IMR-90 (cell line): ENCODE results near the gene SHC2. TPM values are rescaled to one million over a fixed set of nuclear protein-coding genes. Genes with fewer than 3 reads are reported as not detected.

Source experiments
- ATAC-seq: fragments of 200-7000 bp; cut with Tn5 transposase; 2 replicates; pipeline ENCODE4 v1.9.1; 2020; ENCODE audit warnings: low read depth, mild to moderate bottlenecking, moderate library complexity
- BruUV-seq: library from RNA; stranded (reverse); fragments of 400-500 nt; replicated peaks from 2 replicates; lab custom pipeline; 2021; lab: Mats Ljungman, UMichigan
- CTCF ChIA-PET: fragments of 300-600 bp; formaldehyde crosslinking; extraction: SDS; loops from one replicate; lab custom pipeline; 2021; ENCODE audit warnings: antibody characterized with exemption; lab: Yijun Ruan, JAX
- POLR2A ChIA-PET: fragments of 300-600 bp; sonication (Branson Sonifier 250); formaldehyde crosslinking; loops from one replicate; lab custom pipeline; 2022; ENCODE audit warnings: antibody characterized with exemption; ENCODE audit not compliant: unreplicated experiment; lab: Charles Lee
- DNase-seq: peaks from one replicate; pipeline ENCODE4 v3.0.0; 2013
- H2AFZ ChIP-seq: replicated peaks from 2 replicates; pipeline ENCODE3; 2013; ENCODE audit warnings: low read length, mild to moderate bottlenecking; ENCODE audit not compliant: poor library complexity
- H2AK5ac ChIP-seq: 2 replicates; pipeline ENCODE4 v1.6.1; 2013; ENCODE audit warnings: low read depth, low read length, inconsistent platforms
- H2AK9ac ChIP-seq: replicated peaks from 2 replicates; pipeline ENCODE3; 2013; ENCODE audit warnings: mild to moderate bottlenecking, low read depth, low read length, moderate library complexity; ENCODE audit not compliant: poor library complexity
- H2BK120ac ChIP-seq: 2 replicates; pipeline ENCODE4 v1.6.1; 2013; ENCODE audit warnings: low read depth, low read length, inconsistent platforms
- H2BK15ac ChIP-seq: 3 replicates; pipeline ENCODE4 v1.6.1; 2013; ENCODE audit warnings: low read depth, low read length, inconsistent platforms
- H2BK20ac ChIP-seq: 2 replicates; pipeline ENCODE4 v1.6.1; 2013; ENCODE audit warnings: low read depth, mild to moderate bottlenecking, inconsistent platforms, low read length, moderate library complexity
- H2BK5ac ChIP-seq: 2 replicates; pipeline ENCODE4 v1.6.1; 2013; ENCODE audit warnings: mild to moderate bottlenecking, low read depth, low read length, inconsistent platforms; ENCODE audit not compliant: poor library complexity, severe bottlenecking
- H3K14ac ChIP-seq: replicated peaks from 2 replicates; pipeline ENCODE4 v1.6.1; 2013; ENCODE audit warnings: low read depth, low read length, inconsistent platforms
- H3K18ac ChIP-seq: 2 replicates; pipeline ENCODE4 v1.6.1; 2013; ENCODE audit warnings: low read depth, low read length, control low read depth
- H3K23ac ChIP-seq: 2 replicates; pipeline ENCODE4 v1.6.1; 2013; ENCODE audit warnings: low read depth, low read length, inconsistent platforms
- H3K27ac ChIP-seq: 2 replicates; pipeline ENCODE4 v1.5.1; 2013; ENCODE audit warnings: mild to moderate bottlenecking, control low read depth, low read length; ENCODE audit not compliant: insufficient read depth
- H3K27me3 ChIP-seq: 2 replicates; pipeline ENCODE4 v1.6.1; 2013; ENCODE audit warnings: low read length; ENCODE audit not compliant: control insufficient read depth, insufficient read depth
- H3K36me3 ChIP-seq: 2 replicates; pipeline ENCODE4 v1.6.1; 2013; ENCODE audit warnings: low read length, mixed read lengths; ENCODE audit not compliant: control insufficient read depth, insufficient read depth
- H3K4ac ChIP-seq: 2 replicates; pipeline ENCODE4 v1.6.1; 2013; ENCODE audit warnings: low read depth, low read length, inconsistent platforms
- H3K4me1 ChIP-seq: 2 replicates; pipeline ENCODE4 v1.6.1; 2013; ENCODE audit warnings: low read length, mixed read lengths; ENCODE audit not compliant: control insufficient read depth, insufficient read depth
- H3K4me2 ChIP-seq: 2 replicates; pipeline ENCODE4 v1.6.1; 2013; ENCODE audit warnings: low read depth, mild to moderate bottlenecking, control low read depth, low read length, moderate library complexity
- H3K4me3 ChIP-seq: 2 replicates; pipeline ENCODE4 v1.5.1; 2013; ENCODE audit warnings: low read depth, mild to moderate bottlenecking, control low read depth, low read length, moderate library complexity; ENCODE audit not compliant: insufficient read depth
- H3K56ac ChIP-seq: 2 replicates; pipeline ENCODE4 v1.6.1; 2013; ENCODE audit warnings: low read length, inconsistent platforms; ENCODE audit not compliant: insufficient read depth; ENCODE audit errors: extremely low read depth
- H3K79me1 ChIP-seq, 2 experiments: 2 replicates each; pipeline ENCODE4 v1.6.1; 2013; ENCODE audit warnings: low read length in 2 of 2, inconsistent platforms in 1 of 2, low read depth in 1 of 2
- H3K9ac ChIP-seq: 2 replicates; pipeline ENCODE4 v1.6.1; 2013; ENCODE audit warnings: low read depth, low read length, control low read depth
- H3K9me1 ChIP-seq: 2 replicates; pipeline ENCODE4 v1.6.1; 2013; ENCODE audit warnings: low read length, inconsistent platforms; ENCODE audit not compliant: insufficient read depth
- H3K9me3 ChIP-seq: 2 replicates; pipeline ENCODE4 v1.6.1; 2013; ENCODE audit warnings: low read length; ENCODE audit not compliant: control insufficient read depth, insufficient read depth
- H4K20me1 ChIP-seq: 2 replicates; pipeline ENCODE4 v1.6.1; 2013; ENCODE audit warnings: low read length, inconsistent platforms; ENCODE audit not compliant: insufficient read depth
- H4K5ac ChIP-seq: 2 replicates; pipeline ENCODE4 v1.6.1; 2013; ENCODE audit warnings: mild to moderate bottlenecking, low read depth, low read length, control low read depth
- H4K8ac ChIP-seq, 2 experiments: 2 replicates each; pipeline ENCODE4 v1.6.1; 2013; ENCODE audit warnings: low read depth in 2 of 2, low read length in 2 of 2, control low read depth in 1 of 2, inconsistent platforms in 1 of 2
- H4K91ac ChIP-seq: 2 replicates; pipeline ENCODE4 v1.6.1; 2013; ENCODE audit warnings: low read depth, low read length, inconsistent platforms; ENCODE audit not compliant: insufficient read depth
- BHLHE40 ChIP-seq: fragments of 150-350 bp; IDR thresholded peaks from 2 replicates; pipeline ENCODE4 v1.6.1; 2016; ENCODE audit warnings: mild to moderate bottlenecking, low read depth, low read length
- CEBPB ChIP-seq: IDR thresholded peaks from 2 replicates; pipeline ENCODE4 v1.6.1; 2012; ENCODE audit warnings: low read depth, low read length, improper control_type of control experiment
- FOS ChIP-seq: fragments of 150-350 bp; IDR thresholded peaks from 2 replicates; pipeline ENCODE4 v1.6.1; 2016; ENCODE audit warnings: low read depth, low read length
- NFE2L2 ChIP-seq: fragments of 150-350 bp; IDR thresholded peaks from 2 replicates; pipeline ENCODE4 v1.6.1; 2016; ENCODE audit warnings: low read depth, mild to moderate bottlenecking, low read length
- RAD21 ChIP-seq: IDR thresholded peaks from 2 replicates; pipeline ENCODE4 v1.6.1; 2012; ENCODE audit warnings: low read length, improper control_type of control experiment
- RFX5 ChIP-seq: IDR thresholded peaks from 2 replicates; pipeline ENCODE4 v1.8.0; 2012; ENCODE audit warnings: low read depth, mild to moderate bottlenecking, low read length, moderate library complexity
- SMC3 ChIP-seq: fragments of 150-350 bp; IDR thresholded peaks from 2 replicates; pipeline ENCODE4 v1.6.1; 2016; ENCODE audit warnings: low read depth, mild to moderate bottlenecking, antibody characterized with exemption, low read length, moderate library complexity
- WGBS, 2 experiments: methylation state at CpG; one replicate each; pipeline versions ENCODE4 v1.1.5 to v1.1.7; 2013; ENCODE audit warnings: missing lambda C conversion rate in 2 of 2; ENCODE audit not compliant: insufficient read length in 1 of 2; ENCODE audit errors: extremely low coverage in 2 of 2; 5-methylcytosine and 5-hydroxymethylcytosine counted together
- dilution Hi-C: fragments of 300-500 bp; cut with HindIII; formaldehyde crosslinking; loops from one replicate; pipeline ENCODE4 v1.14.3; 2018; ENCODE audit warnings: low sequenced_read_pairs; ENCODE audit not compliant: unreplicated experiment
- in situ Hi-C: fragments of 300-500 bp; cut with MboI; formaldehyde crosslinking; loops from 3 replicates; pipeline ENCODE4 v1.14.3; 2019; ENCODE audit warnings: low sequenced_read_pairs, inconsistent platforms, mixed read lengths
- intact Hi-C: fragments of 100-400 bp; cut with micrococcal nuclease; formaldehyde crosslinking; loops from 2 replicates; pipeline ENCODE4 v1.10.0; 2022
- polyA plus RNA-seq, 3 experiments: library from polyadenylated mRNA; depleted of rRNA; stranded (reverse); fragments of >200 nt; gene quantifications; 2 replicates each; pipeline ENCODE4 v1.2.3, GENCODE V29; 2012; ENCODE audit warnings: low replicate concordance in 1 of 3
- total RNA-seq: library from RNA; depleted of rRNA; stranded (reverse); fragments of >200 nt; gene quantifications from 2 replicates; pipeline ENCODE4 v1.2.3, GENCODE V29; 2012
- TF ChIP-seq, protein P1 (sequence below): fragments of 150-350 bp; IDR thresholded peaks from 2 replicates; pipeline ENCODE4 v1.6.1; 2016; ENCODE audit warnings: low read depth, mild to moderate bottlenecking, low read length, moderate library complexity, borderline replicate concordance
- TF ChIP-seq, protein P2 (sequence below): conservative IDR thresholded peaks from 2 replicates; pipeline ENCODE4 v1.5.1; 2012; ENCODE audit warnings: mild to moderate bottlenecking, low read depth, low read length, improper control_type of control experiment

Gene SHC2
- total and polyA plus RNA-seq, 2 of the 4 experiments (the other 2 are of a cell fraction): 0.68 TPM; not detected in 1

DNA sequence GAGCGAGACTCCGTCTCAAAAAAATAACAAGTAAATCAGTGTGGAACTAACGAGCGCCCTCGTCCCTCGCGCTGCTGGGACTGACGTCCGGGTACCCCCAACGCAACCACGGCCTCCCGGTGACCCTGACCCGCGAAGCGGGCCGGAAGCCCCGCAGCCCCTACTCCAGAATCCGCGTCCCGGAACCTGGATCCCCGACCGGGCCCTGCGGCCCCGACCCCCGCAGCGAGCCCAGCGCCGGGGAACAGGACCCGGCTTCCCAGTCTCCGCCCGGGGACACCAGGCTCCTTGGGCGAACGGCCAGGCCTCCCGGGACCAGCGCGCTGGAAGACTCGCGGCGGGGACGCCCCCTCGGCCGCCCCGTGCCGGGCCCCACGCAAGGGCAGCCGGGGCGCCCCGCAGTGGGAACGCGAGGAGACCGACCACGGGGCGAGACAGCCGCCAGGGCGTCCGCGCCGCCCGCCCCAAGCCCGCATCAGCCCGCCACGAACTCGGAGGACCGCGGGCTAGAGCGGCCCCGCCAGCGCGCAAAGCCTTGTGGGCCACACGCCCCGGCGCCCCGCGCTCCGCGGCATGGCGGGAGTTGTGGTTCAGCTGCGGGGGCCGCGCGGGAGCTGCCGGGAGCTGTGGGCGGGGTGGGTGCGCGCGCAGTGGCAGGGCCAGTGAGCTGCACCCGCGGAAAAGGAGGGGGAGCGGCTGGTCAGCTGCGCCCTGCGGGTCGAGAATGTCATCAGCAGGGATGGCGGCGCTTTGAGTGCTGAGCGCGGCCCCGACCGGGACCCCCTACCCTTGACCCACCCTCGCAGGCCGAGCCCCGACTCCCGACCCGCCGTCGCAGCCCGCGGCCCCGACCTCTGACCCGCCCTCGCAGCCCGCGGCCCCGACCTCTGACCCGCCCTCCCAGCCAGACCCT, 27.9 kb upstream of the SHC2 start (continued):
- TF ChIP-seq, protein P1, sequence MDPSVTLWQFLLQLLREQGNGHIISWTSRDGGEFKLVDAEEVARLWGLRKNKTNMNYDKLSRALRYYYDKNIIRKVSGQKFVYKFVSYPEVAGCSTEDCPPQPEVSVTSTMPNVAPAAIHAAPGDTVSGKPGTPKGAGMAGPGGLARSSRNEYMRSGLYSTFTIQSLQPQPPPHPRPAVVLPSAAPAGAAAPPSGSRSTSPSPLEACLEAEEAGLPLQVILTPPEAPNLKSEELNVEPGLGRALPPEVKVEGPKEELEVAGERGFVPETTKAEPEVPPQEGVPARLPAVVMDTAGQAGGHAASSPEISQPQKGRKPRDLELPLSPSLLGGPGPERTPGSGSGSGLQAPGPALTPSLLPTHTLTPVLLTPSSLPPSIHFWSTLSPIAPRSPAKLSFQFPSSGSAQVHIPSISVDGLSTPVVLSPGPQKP: no peak

DNA sequence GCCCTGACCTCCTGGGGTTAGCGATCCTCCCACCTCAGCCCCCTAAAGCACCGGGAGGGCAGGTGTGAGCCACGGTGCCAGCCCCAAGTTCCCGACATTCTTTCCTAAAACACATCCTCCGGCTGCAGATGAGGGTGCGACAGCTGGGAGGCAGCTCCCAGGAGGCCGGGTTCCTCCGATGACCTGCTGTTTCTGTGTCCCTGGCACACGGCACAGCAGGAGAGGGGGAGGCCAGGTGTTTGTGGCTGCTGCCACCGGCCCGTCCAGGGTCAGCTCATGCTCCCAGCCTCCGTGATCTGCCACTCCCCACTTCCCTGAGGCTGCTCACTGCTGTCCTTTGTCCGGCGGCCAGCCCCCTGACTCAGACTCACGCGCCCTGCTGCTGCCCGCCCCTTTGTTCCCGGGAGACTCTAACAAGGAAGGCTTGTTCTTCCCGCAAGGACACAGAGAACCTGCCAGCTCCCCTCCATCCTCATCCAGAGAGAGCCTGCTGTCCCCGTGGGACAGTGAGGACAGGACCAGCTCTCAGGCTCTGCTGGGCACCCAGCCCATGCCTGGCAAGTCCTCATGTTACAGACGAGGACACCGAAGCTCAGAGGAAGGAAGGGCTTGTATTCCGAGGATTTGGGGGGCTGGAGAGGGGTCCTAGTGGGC, 24.9 kb upstream of the SHC2 start:
- Histone ChIP-seq H3K9me1 (peaks cover 4% of the 10 kb centered on the region; the same call in 1 of the 2 replicates), H3K4ac (no peak overlapping the region), H3K4me1 (peaks cover 4% of the 10 kb centered on the region; the same call in 1 of the 2 replicates), H4K20me1 (no peaks in the 10 kb centered on the region), H3K4me3 (no peak overlapping the region), H3K56ac (no peak overlapping the region), H3K14ac (no peak overlapping the region), H2BK20ac (no peak overlapping the region), H2AK9ac (no peak overlapping the region), H3K9me3 (no peaks in the 10 kb centered on the region), H3K23ac (no peak overlapping the region), H3K4me2 (no peak overlapping the region), H2BK120ac (no peak overlapping the region), H3K9ac (no peak overlapping the region), H3K36me3 (no peaks in the 10 kb centered on the region), H3K27ac (no peak overlapping the region), H2AFZ (peak overlapping the region; percentile 24), H2AK5ac (no peak overlapping the region), H3K18ac (no peak overlapping the region), H3K27me3 (peaks cover 8% of the 10 kb centered on the region; the same call in 1 of the 2 replicates), H2BK5ac (no peak overlapping the region), H4K91ac (no peak overlapping the region), H2BK15ac (no peak overlapping the region), H4K8ac (no peak overlapping the region), H4K5ac (no peak overlapping the region), H3K79me1 (peaks cover 0 to 7% of the 10 kb centered on the region in 2 experiments; a peak in 1 of 4 replicates)
- intact Hi-C loops: loop anchor here (10.0 kb wide), 1 partner anchor 141 kb away; the partner anchor contains the start of gene MIER2
- 18% methylated on average over 6 of the region's 23 CpGs; no CpG with 5 or more reads in 1 of the 2 experiments for WGBS, 2 experiments
- no peak for ATAC-seq
- BruUV-seq: no TSS peak
- DNase-seq: no peak
- dilution Hi-C loops: no loop called here
- in situ Hi-C loops: no loop called here
- CTCF ChIA-PET: no interaction called here
- POLR2A ChIA-PET: no interaction called here
- TF ChIP-seq, protein P1: no peak
- TF ChIP-seq RAD21 (no peak), NFE2L2 (no peak), BHLHE40 (no peak), RFX5 (no peak), FOS (no peak), CEBPB (no peak), SMC3 (no peak)
- TF ChIP-seq, protein P2, sequence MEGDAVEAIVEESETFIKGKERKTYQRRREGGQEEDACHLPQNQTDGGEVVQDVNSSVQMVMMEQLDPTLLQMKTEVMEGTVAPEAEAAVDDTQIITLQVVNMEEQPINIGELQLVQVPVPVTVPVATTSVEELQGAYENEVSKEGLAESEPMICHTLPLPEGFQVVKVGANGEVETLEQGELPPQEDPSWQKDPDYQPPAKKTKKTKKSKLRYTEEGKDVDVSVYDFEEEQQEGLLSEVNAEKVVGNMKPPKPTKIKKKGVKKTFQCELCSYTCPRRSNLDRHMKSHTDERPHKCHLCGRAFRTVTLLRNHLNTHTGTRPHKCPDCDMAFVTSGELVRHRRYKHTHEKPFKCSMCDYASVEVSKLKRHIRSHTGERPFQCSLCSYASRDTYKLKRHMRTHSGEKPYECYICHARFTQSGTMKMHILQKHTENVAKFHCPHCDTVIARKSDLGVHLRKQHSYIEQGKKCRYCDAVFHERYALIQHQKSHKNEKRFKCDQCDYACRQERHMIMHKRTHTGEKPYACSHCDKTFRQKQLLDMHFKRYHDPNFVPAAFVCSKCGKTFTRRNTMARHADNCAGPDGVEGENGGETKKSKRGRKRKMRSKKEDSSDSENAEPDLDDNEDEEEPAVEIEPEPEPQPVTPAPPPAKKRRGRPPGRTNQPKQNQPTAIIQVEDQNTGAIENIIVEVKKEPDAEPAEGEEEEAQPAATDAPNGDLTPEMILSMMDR: no peak
